Keratinocyte (primary cell): ENCODE measurements around the gene DNAJC8. TPM values are rescaled to one million over a fixed set of nuclear protein-coding genes. Genes with fewer than 3 reads are reported as not detected.

ENCODE experiments used
- DNase-seq: peaks from one replicate; pipeline ENCODE4 v3.0.0-alpha.2; 2011; ENCODE audit warnings: low read depth, missing footprints, low spot score
- FAIRE-seq: peaks from 2 replicates; lab custom pipeline; 2011; peaks lifted over from hg19 to GRCh38; lab: Jason Lieb, UNC
- H2AFZ ChIP-seq: 2 replicates; pipeline ENCODE4 v1.6.0; 2012; ENCODE audit warnings: low read length, control low read depth, inconsistent platforms; ENCODE audit not compliant: control insufficient read depth
- H3K27ac ChIP-seq: 2 replicates; pipeline ENCODE4 v1.5.1; 2011; ENCODE audit warnings: low read length; ENCODE audit not compliant: control insufficient read depth, insufficient read depth
- H3K27me3 ChIP-seq: 3 replicates; pipeline ENCODE4 v1.6.0; 2011; ENCODE audit warnings: low read length; ENCODE audit not compliant: control insufficient read depth, insufficient read depth; ENCODE audit errors: extremely low read depth
- H3K36me3 ChIP-seq, 2 experiments: 2 replicates in 1 of 2; 3 replicates in 1 of 2; pipeline ENCODE4 v1.5.1; 2011; ENCODE audit warnings: low read length in 2 of 2, mild to moderate bottlenecking in 1 of 2; ENCODE audit not compliant: control insufficient read depth in 2 of 2, insufficient read depth in 2 of 2; ENCODE audit errors: extremely low read depth in 1 of 2
- H3K4me1 ChIP-seq: 3 replicates; pipeline ENCODE4 v1.5.1; 2011; ENCODE audit warnings: low read length; ENCODE audit not compliant: control insufficient read depth, insufficient read depth; ENCODE audit errors: extremely low read depth
- H3K4me2 ChIP-seq: 3 replicates; pipeline ENCODE4 v1.6.0; 2011; ENCODE audit warnings: low read depth, low read length; ENCODE audit not compliant: control insufficient read depth, insufficient read depth; ENCODE audit errors: extremely low read depth
- H3K4me3 ChIP-seq, 3 experiments: fragments of 200-600 bp in 1 of 3; sonication (generic) in 1 of 3; 2 replicates in 2 of 3; 3 replicates in 1 of 3; pipeline ENCODE4 v1.5.1; 2011 to 2016; ENCODE audit warnings: low read length in 3 of 3, mild to moderate bottlenecking in 3 of 3, control low read depth in 2 of 3, inconsistent platforms in 1 of 3, low read depth in 1 of 3, mixed read lengths in 1 of 3, mixed run types in 1 of 3, moderate library complexity in 1 of 3; ENCODE audit not compliant: control insufficient read depth in 2 of 3, insufficient read depth in 2 of 3; ENCODE audit errors: extremely low read depth in 1 of 3
- H3K79me2 ChIP-seq: 2 replicates; pipeline ENCODE4 v1.6.0; 2012; ENCODE audit warnings: low read length; ENCODE audit not compliant: control insufficient read depth, insufficient read depth
- H3K9ac ChIP-seq: 3 replicates; pipeline ENCODE4 v1.6.0; 2011; ENCODE audit warnings: low read length; ENCODE audit not compliant: control insufficient read depth, insufficient read depth; ENCODE audit errors: extremely low read depth
- H3K9me1 ChIP-seq: 3 replicates; pipeline ENCODE4 v1.6.0; 2011; ENCODE audit warnings: low read length; ENCODE audit not compliant: control insufficient read depth, insufficient read depth; ENCODE audit errors: extremely low read depth
- H3K9me3 ChIP-seq: 2 replicates; pipeline ENCODE4 v1.5.1; 2012; ENCODE audit warnings: low read depth, low read length; ENCODE audit not compliant: control insufficient read depth
- H4K20me1 ChIP-seq: 3 replicates; pipeline ENCODE4 v1.6.0; 2011; ENCODE audit warnings: low read length; ENCODE audit not compliant: control insufficient read depth, insufficient read depth; ENCODE audit errors: extremely low read depth
- EZH2 ChIP-seq: IDR thresholded peaks from one replicate; pipeline ENCODE4 v1.6.1; 2012; ENCODE audit warnings: inconsistent platforms, mild to moderate bottlenecking, low read length, moderate library complexity
- dilution Hi-C: fragments of 300-500 bp; cut with MboI; formaldehyde crosslinking; loops from one replicate; pipeline ENCODE4 v1.7.0; 2020; ENCODE audit warnings: low sequenced_read_pairs; ENCODE audit not compliant: extremely low pct_ligation_motif_present
- polyA plus RNA-seq, 5 experiments: library from polyadenylated mRNA; depleted of rRNA in 3 of 5; stranded (reverse) in 3 of 5; stranded (forward) in 1 of 5; unstranded in 1 of 5; fragments of >200 nt; gene quantifications; 1 replicate in 1 of 5; 2 replicates in 3 of 5; 3 replicates in 1 of 5; pipeline versions ENCODE4 v1.2.1 to v1.2.3, GENCODE V29; 2011 to 2012; ENCODE audit warnings: missing spikeins in 2 of 5, low read depth in 1 of 5, low replicate concordance in 1 of 5
- TF ChIP-seq, protein P1 (sequence below), 3 experiments: IDR thresholded peaks in 1 of 3; conservative IDR thresholded peaks in 1 of 3; optimal IDR thresholded peaks in 1 of 3; 2 replicates in 2 of 3; 3 replicates in 1 of 3; pipeline versions ENCODE3 to v1.5.1; 2011; ENCODE audit warnings: low read length in 3 of 3, mild to moderate bottlenecking in 3 of 3, moderate library complexity in 2 of 3, control low read depth in 1 of 3, inconsistent platforms in 1 of 3; ENCODE audit not compliant: insufficient read depth in 2 of 3; ENCODE audit errors: extremely low read depth in 1 of 3

DNAJC8 gene
- polyA plus RNA-seq, 1 donor (not counting 4 experiments of a cell fraction or from before 2014, with no cell fraction given) = 104 TPM

GRCh38 chr1:28258628-28259251 lies 25.9 kb upstream of the DNAJC8 start:
- peak overlapping the region; percentile 85 for H3K9ac ChIP-seq
- peaks cover 1 to 21% of the 10 kb centered on the region in 2 experiments for H3K36me3 ChIP-seq
- no peaks in the 10 kb centered on the region for H3K9me3 ChIP-seq
- peak overlapping the region; percentile 1 to 95 (median 13) for H3K4me3 ChIP-seq
- TF ChIP-seq, protein P1, sequence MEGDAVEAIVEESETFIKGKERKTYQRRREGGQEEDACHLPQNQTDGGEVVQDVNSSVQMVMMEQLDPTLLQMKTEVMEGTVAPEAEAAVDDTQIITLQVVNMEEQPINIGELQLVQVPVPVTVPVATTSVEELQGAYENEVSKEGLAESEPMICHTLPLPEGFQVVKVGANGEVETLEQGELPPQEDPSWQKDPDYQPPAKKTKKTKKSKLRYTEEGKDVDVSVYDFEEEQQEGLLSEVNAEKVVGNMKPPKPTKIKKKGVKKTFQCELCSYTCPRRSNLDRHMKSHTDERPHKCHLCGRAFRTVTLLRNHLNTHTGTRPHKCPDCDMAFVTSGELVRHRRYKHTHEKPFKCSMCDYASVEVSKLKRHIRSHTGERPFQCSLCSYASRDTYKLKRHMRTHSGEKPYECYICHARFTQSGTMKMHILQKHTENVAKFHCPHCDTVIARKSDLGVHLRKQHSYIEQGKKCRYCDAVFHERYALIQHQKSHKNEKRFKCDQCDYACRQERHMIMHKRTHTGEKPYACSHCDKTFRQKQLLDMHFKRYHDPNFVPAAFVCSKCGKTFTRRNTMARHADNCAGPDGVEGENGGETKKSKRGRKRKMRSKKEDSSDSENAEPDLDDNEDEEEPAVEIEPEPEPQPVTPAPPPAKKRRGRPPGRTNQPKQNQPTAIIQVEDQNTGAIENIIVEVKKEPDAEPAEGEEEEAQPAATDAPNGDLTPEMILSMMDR (optimal IDR thresholded peaks at IDR 0.05 in 1 of 3, IDR thresholded peaks at IDR 0.05 in 1 of 3, conservative IDR thresholded peaks at IDR 0.05 in 1 of 3; ENCODE audit: extremely low read depth in 1 of 3, insufficient read depth in 2 of 3, low read length in 3 of 3) = no peak
- no peak for TF ChIP-seq EZH2
- DNase-seq (no peak), FAIRE-seq (no peak)
- H2AFZ ChIP-seq = peak overlapping the region; percentile 77
- peak overlapping the region; percentile 86 for H3K4me2 ChIP-seq
- peak overlapping the region; percentile 99 for H3K27ac ChIP-seq
- dilution Hi-C loops = no loop called here
- no peaks in the 10 kb centered on the region for H3K27me3 ChIP-seq
- H3K9me1 ChIP-seq = peaks cover 7% of the 10 kb centered on the region
- peaks cover 43% of the 10 kb centered on the region for H3K79me2 ChIP-seq
- H3K4me1 ChIP-seq = peaks cover 24% of the 10 kb centered on the region
- peaks cover 26% of the 10 kb centered on the region for H4K20me1 ChIP-seq

- Histone ChIP-seq H3K4me1 (peaks cover 17% of the 10 kb centered on the region), H3K9me1 (no peaks in the 10 kb centered on the region), H3K27ac (peak overlapping the region; percentile 99), H3K9me3 (no peaks in the 10 kb centered on the region), H2AFZ (no peak overlapping the region), H3K27me3 (no peaks in the 10 kb centered on the region), H3K9ac (peak overlapping the region; percentile 85), H3K79me2 (peaks cover 33% of the 10 kb centered on the region), H3K36me3 (peaks cover 1 to 16% of the 10 kb centered on the region in 2 experiments), H3K4me2 (no peak overlapping the region), H4K20me1 (peaks cover 16% of the 10 kb centered on the region), H3K4me3 (no peak overlapping the region)
- DNase-seq (no peak), FAIRE-seq (no peak)
- TF ChIP-seq EZH2 = no peak
- TF ChIP-seq, protein P1 (optimal IDR thresholded peaks at IDR 0.05 in 1 of 3, IDR thresholded peaks at IDR 0.05 in 1 of 3, conservative IDR thresholded peaks at IDR 0.05 in 1 of 3; ENCODE audit: extremely low read depth in 1 of 3, insufficient read depth in 2 of 3, low read length in 3 of 3) = no peak
- dilution Hi-C loops = no loop called here
Measured at GRCh38 chr1:28257736-28258135, 24.9 kb upstream of the DNAJC8 start.
